ENCODE results near the gene UBE2R2.
"Not testable (repeated sequence)": the region's sequence is repeated elsewhere in the genome, so short reads cannot be mapped to it uniquely, and the experiment has no call there.

The UBE2R2 gene

GRCh38 chr9:33799928-33800704 lies 16.8 kb upstream of the UBE2R2 start:
- no peak for DNase-seq (ENCODE audit: low spot score)

- DNase-seq (ENCODE audit: low spot score), result no peak
Measured at GRCh38 chr9:33800886-33801285, 16.1 kb upstream of the UBE2R2 start.

GRCh38 chr9:33801943-33802500 lies 14.9 kb upstream of the UBE2R2 start:
- not testable (repeated sequence) for DNase-seq (ENCODE audit: low spot score)

DNA sequence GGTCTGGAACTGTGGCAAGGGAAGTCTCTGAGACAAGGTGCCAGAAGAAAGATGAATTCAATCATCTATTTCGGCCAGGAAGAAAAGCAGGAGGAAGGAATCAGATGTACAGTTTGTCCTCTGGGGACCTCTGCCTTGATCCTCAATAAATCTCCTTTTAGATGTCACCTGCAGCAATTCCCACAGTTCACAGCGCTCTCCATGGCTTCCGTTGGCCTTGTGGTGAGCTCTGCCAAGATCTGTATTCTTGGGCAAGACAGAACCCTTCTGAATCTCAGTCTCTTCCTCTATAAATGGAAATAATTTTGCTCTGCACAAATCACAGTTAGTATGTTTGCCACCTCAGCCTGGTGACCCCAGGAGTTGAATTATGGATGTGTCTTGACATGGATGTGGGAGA lies 12.8 kb upstream of the UBE2R2 start:
- not testable (repeated sequence) for DNase-seq (ENCODE audit: low spot score)

DNA sequence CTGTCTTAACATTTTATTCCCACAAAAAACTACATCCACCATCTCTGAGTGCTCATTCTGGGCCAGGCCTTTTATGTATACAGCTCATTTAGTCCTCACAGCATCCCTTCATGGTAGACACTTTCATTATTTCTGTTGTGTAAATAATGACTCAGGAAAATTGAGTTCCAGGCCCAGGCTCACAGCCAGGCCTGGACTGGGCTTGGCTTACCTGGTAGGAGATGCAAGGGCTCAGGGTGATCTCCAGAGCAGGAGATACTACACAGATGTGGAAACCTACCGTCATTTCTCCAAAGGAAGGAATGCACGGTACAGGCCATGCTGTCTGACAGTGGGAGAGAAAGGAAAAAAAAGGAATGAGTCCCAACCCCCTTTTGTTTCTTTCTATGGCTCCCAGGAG lies 9.8 kb upstream of the UBE2R2 start:
- not testable (repeated sequence) for DNase-seq (ENCODE audit: low spot score)

- not testable (repeated sequence) for DNase-seq (ENCODE audit: low spot score)
Measured at GRCh38 chr9:33808979-33809322, 8.0 kb upstream of the UBE2R2 start.

GRCh38 chr9:33809506-33809905 lies 7.5 kb upstream of the UBE2R2 start:
- DNase-seq (ENCODE audit: low spot score), result no peak

- DNase-seq (ENCODE audit: low spot score), result peak; percentile 34
Measured at GRCh38 chr9:33813712-33814641, 3.0 kb upstream of the UBE2R2 start.

DNA sequence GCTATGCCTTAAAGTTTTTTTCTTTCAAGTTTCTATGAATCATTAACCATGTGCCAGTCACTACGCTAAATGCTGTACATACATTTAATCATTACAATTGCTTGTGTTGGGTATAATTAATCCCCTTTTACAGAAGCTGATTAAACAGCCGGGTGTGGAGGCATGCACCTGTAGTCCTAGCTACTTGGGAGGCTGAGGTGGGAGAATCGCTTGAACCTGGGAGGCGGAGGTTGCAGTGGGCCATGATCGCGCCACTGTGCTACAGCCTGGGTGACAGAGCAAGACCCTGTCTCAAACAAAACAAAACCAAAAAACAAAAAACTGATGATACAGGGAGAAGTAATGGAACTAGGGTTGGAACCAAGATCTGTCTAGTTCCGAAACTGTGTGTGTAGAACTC lies 1.2 kb upstream of the UBE2R2 start:
- DNase-seq (ENCODE audit: low spot score), result no peak

- DNase-seq (ENCODE audit: low spot score), result peak; percentile 59
Measured at GRCh38 chr9:33817327-33818166, 587 bp downstream of the UBE2R2 start.

DNA sequence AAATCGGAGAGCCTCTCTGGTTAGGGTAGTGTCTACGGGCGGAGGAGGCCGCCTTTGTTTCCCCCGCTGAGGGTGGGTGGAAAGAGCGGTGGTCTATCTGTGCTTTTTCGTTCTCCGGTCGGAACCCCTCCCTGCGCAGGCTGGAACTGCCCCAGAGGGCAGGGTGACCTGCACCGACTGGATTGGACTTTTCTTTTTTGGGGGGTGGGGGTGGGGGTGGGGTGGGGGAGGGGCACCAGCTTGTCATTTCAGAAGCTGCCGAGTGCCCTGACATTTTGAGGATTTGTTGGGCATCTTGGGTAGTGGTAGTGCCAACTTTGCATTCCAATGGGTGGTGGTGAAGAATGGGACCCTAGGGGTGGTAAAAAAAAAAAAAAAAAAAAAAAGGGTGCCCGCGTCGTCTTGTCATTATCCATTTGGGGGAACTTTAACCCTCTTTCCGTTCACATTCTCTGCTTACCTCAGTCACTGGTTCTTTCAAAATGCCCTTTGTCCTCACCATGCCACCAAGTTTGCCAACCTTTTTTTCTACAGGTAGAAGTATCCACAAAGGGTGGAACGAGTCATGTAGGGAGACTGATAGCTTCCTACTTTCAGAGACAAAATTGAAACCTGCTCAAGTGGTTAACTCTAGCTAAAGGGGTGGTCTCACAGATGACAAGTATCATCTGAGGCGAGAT lies 1.3 kb downstream of the UBE2R2 start:
- DNase-seq (ENCODE audit: low spot score), result no peak

DNA sequence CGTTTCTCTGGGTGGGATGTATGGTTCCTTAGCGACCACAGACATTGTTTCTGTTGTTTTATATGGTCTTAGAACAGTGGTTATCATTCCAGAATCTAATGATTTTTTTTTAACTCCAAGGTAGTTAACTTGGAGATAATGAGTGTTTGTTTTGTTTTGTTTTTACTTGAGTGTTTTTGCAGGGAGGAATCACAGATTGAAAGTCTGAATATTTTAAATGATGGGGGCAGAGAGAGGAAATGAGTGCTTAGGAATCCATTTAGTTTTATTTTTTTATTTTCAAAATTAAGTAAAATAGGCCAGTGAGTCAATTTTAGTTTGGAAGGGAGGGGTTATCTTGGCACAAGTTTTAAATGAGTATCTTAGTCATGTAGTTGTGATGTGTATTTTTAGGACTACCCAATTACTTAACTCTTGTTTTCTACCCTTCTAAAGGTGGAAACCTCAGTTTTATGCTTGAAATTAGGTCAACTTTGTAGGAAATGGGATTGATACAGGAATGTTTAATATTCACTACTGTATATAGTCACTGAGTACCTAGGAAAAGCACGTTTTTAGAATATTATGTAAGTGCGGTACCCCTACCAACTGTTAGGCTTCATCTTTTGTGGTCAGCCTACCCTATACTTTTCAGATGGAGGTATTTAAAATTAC lies 2.0 kb downstream of the UBE2R2 start:
- no peak for DNase-seq (ENCODE audit: low spot score)

GRCh38 chr9:33820231-33820745 lies 3.3 kb downstream of the UBE2R2 start:
- DNase-seq (ENCODE audit: low spot score), result no peak

- DNase-seq (ENCODE audit: low spot score), result no peak
Measured at GRCh38 chr9:33823801-33824200, 6.8 kb downstream of the UBE2R2 start.

- not testable (repeated sequence) for DNase-seq (ENCODE audit: low spot score)
Measured at GRCh38 chr9:33827285-33827684, 10.3 kb downstream of the UBE2R2 start.

DNA sequence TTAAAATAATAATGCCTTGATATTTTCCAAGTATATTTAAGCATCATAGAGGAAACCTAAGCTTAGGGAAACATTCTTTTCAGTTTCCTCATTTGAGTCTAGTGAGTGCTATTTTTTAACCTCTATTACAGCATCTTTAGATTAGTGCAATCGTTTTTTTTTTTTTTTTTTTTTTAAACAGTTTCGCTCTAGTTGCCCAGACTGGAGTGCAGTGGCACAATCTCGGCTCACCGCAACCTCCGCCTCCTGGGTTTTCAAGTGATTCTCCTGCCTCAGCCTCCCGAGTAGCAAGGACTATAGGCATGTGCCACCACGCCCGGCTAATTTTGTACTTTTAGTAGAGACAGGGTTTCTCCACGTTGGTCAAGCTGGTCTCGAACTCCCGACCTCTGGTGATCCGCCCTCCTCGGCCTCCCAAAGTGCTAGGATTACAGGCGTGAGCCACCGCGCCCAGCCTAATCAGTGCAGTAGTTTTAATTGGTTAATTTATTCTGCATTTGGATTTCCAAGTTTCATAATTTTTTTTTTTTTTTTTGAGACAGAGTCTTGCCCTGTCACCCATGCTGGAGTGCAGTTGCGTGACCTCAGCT lies 12.8 kb downstream of the UBE2R2 start:
- not testable (repeated sequence) for DNase-seq (ENCODE audit: low spot score)

DNA sequence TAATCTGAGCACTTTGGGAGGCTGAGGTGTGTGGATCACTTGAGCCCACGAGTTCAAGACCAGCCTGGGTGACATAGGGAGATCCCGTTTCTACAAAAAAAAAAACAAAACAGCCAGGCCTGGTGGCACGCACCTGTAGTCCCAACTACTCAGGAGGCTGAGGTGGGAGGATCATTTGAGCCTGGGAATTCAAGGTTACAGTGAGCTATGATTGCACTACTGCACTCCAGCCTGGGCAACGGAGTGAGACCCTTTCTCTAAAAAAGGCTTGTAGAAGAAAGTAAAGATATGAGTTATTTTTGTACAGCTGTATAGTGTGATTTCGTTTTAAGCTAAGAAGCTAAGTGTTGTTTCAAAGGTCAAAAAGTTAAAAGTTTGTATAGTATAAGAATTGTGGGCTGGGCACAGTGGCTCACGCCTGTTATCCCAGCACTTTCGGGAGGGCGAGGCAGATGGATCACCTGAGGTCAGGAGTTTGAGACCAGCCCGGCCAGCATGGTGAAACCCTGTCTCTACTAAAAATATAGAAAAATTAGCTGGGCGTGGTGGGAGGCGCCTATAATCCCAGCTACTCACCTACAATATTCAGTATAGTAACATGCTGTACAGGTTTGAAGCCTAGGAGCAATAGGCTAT lies 18.8 kb downstream of the UBE2R2 start:
- no peak for DNase-seq (ENCODE audit: low spot score)

DNA sequence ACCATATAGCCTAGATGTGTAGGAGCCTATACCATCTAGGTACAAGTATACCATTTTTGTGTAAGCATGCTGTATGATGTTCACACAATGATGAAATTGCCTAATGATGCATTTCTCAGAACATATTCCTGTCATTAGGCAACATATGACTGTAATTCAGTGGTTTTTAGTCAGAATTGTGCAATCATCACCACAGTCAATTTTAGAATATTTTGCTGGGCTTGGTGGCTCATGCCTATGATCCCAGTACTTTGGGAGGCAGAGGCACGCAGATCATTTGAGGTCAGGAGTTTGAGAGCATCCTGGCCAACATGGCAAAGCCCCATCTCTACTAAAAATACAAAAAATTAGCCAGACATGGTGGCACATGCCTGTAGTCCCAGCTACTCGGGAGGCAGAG lies 19.3 kb downstream of the UBE2R2 start:
- DNase-seq (ENCODE audit: low spot score), result peak; percentile 83

GRCh38 chr9:33837138-33837537 lies 20.2 kb downstream of the UBE2R2 start:
- DNase-seq (ENCODE audit: low spot score), result no peak

GRCh38 chr9:33840381-33840780 lies 23.4 kb downstream of the UBE2R2 start:
- no peak for DNase-seq (ENCODE audit: low spot score)

Data from activated CD4-positive, alpha-beta T cell treated with anti-CD3 and anti-CD28 coated beads, Interleukin-2, Interleukin-4, amounts not matched to agents 100 ng/mL and 50 ng/mL, durations not matched to agents 16 hours and 8 hours (primary cell).